Mesendoderm (in vitro differentiated cells): ENCODE measurements around the gene IPCEF1.

Experiments used
- DNase-seq: peaks from one replicate; pipeline ENCODE4 v3.0.0; 2013
- H2AK5ac ChIP-seq: 2 replicates; pipeline ENCODE4 v1.6.1; 2013; ENCODE audit warnings: low read length, inconsistent platforms
- H2BK120ac ChIP-seq: 2 replicates; pipeline ENCODE4 v1.6.1; 2013; ENCODE audit warnings: low read depth, mild to moderate bottlenecking, low read length, moderate library complexity, mixed read lengths
- H2BK15ac ChIP-seq: replicated peaks from 2 replicates; pipeline ENCODE4 v1.6.1; 2013; ENCODE audit warnings: low read depth, mild to moderate bottlenecking, moderate library complexity
- H2BK5ac ChIP-seq: 2 replicates; pipeline ENCODE4 v1.6.1; 2013; ENCODE audit warnings: low read length, inconsistent platforms
- H3K18ac ChIP-seq: 2 replicates; pipeline ENCODE4 v1.6.1; 2013; ENCODE audit warnings: mild to moderate bottlenecking, low read length, mixed read lengths
- H3K23ac ChIP-seq: one replicate; pipeline ENCODE4 v1.6.1; 2013; ENCODE audit warnings: low read length
- H3K27ac ChIP-seq: 2 replicates; pipeline ENCODE4 v1.5.1; 2013; ENCODE audit warnings: low read depth, mild to moderate bottlenecking, inconsistent platforms, low read length, moderate library complexity
- H3K27me3 ChIP-seq: 2 replicates; pipeline ENCODE4 v1.6.1; 2013; ENCODE audit warnings: low read length, control low read depth, mild to moderate bottlenecking, inconsistent platforms; ENCODE audit not compliant: insufficient read depth, poor library complexity
- H3K36me3 ChIP-seq: 2 replicates; pipeline ENCODE4 v1.6.1; 2013; ENCODE audit warnings: low read length, inconsistent platforms; ENCODE audit not compliant: control insufficient read depth, insufficient read depth
- H3K4ac ChIP-seq: one replicate; pipeline ENCODE4 v1.6.1; 2013; ENCODE audit warnings: low read depth, mild to moderate bottlenecking, low read length, moderate library complexity
- H3K4me1 ChIP-seq: 2 replicates; pipeline ENCODE4 v1.6.1; 2013; ENCODE audit warnings: low read depth, low read length, inconsistent platforms; ENCODE audit not compliant: control insufficient read depth
- H3K4me2 ChIP-seq: 2 replicates; pipeline ENCODE4 v1.6.1; 2013; ENCODE audit warnings: low read length
- H3K4me3 ChIP-seq: 2 replicates; pipeline ENCODE4 v1.5.1; 2013; ENCODE audit warnings: mild to moderate bottlenecking, low read length
- H3K56ac ChIP-seq: one replicate; pipeline ENCODE4 v1.6.1; 2013; ENCODE audit warnings: low read length
- H3K79me1 ChIP-seq: 2 replicates; pipeline ENCODE4 v1.6.1; 2013; ENCODE audit warnings: low read length, inconsistent platforms
- H3K79me2 ChIP-seq: 2 replicates; pipeline ENCODE4 v1.6.1; 2013; ENCODE audit warnings: mild to moderate bottlenecking, low read length; ENCODE audit not compliant: control insufficient read depth, insufficient read depth
- H3K9ac ChIP-seq: 2 replicates; pipeline ENCODE4 v1.6.1; 2013; ENCODE audit warnings: low read length, inconsistent platforms
- H4K5ac ChIP-seq: one replicate; pipeline ENCODE4 v1.6.1; 2013; ENCODE audit warnings: low read length
- H4K8ac ChIP-seq: one replicate; pipeline ENCODE4 v1.6.1; 2013; ENCODE audit warnings: low read depth, mild to moderate bottlenecking, control low read depth, low read length, moderate library complexity
- WGBS: extraction: QIAGEN DNeasy Blood & Tissue Kit; methylation state at CpG from one replicate; pipeline ENCODE4 v1.1.7; 2013; ENCODE audit warnings: low lambda C conversion rate, missing lambda C conversion rate; ENCODE audit not compliant: insufficient coverage; ENCODE audit errors: extremely low coverage; 5-methylcytosine and 5-hydroxymethylcytosine counted together

The IPCEF1 gene

DNA sequence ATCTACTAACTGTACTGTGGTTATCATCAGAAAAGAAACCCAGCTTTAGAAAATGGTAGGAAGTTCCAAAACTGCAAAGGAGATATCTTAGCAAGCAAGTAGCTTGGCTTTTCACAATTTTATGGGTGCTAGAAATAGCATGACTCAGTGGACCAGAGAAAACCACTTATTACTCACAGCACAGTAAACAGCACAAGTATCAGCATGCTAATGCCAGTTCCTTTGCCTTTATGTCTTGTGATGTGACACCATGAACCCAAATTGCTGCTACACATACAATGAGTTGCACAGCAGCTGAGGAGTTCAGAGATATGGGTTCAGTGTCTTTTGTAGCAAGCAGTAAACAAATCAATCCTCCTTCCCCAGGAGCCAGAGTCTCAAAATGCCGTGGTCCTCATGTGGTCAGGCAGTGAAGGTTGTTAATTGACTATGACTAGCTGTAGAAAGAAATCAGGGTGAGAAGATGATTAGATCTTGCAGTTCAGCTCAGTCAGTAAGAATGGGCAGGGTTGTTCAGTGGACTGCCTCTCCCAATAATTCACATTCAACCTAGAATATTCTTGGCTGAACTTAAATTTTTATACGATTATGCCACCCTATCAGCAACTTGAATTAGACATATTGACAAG, 244.3 kb downstream of the IPCEF1 start:
- Histone ChIP-seq H3K79me1 (no peaks in the 10 kb centered on the region), H3K79me2 (no peaks in the 10 kb centered on the region), H2AK5ac (no peak overlapping the region), H3K4me1 (no peaks in the 10 kb centered on the region), H3K23ac (no peak overlapping the region), H3K56ac (no peak overlapping the region), H2BK15ac (no peak overlapping the region), H3K27ac (no peak overlapping the region), H4K8ac (no peak overlapping the region), H3K4ac (no peak overlapping the region), H3K27me3 (no peaks in the 10 kb centered on the region), H2BK5ac (no peak overlapping the region), H2BK120ac (no peak overlapping the region), H3K36me3 (no peaks in the 10 kb centered on the region), H3K4me2 (no peak overlapping the region), H4K5ac (no peak overlapping the region), H3K18ac (no peak overlapping the region), H3K9ac (no peak overlapping the region), H3K4me3 (no peak overlapping the region)
- DNase-seq = no peak
- no CpG with 5 or more reads among the region's 2 CpGs for WGBS

DNA sequence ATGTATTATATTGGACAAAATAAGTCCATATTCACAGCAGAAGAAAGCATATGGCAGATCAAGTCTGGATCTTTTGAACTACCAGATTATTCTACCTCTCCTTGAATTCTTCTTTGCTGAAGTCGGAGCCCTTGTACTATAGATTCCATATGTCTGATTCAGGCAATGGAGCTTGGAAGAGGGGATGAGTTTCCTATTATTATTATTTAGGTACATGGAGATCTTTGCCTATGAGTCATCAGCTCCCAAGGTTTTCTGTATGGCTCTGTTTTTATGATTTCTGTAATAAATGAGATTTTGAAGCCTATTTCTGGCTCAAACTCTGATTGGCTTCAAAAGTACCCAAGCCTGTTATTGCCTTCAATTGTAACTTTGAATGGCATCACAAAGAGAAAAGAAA, 245.6 kb downstream of the IPCEF1 start:
- H2AK5ac ChIP-seq = no peak overlapping the region
- no peak overlapping the region for H3K23ac ChIP-seq
- no peaks in the 10 kb centered on the region for H3K4me1 ChIP-seq
- no peak overlapping the region for H2BK120ac ChIP-seq
- DNase-seq = no peak
- H3K4me3 ChIP-seq = no peak overlapping the region
- no peak overlapping the region for H3K4ac ChIP-seq
- H3K4me2 ChIP-seq = no peak overlapping the region
- H4K5ac ChIP-seq = no peak overlapping the region
- H3K18ac ChIP-seq = no peak overlapping the region
- H3K36me3 ChIP-seq = no peaks in the 10 kb centered on the region
- no peaks in the 10 kb centered on the region for H3K27me3 ChIP-seq
- H3K27ac ChIP-seq = no peak overlapping the region
- H4K8ac ChIP-seq = no peak overlapping the region
- no peak overlapping the region for H3K56ac ChIP-seq
- WGBS = no CpG with 5 or more reads among the region's 1 CpG
- H2BK5ac ChIP-seq = no peak overlapping the region
- H3K79me2 ChIP-seq = no peaks in the 10 kb centered on the region
- H3K9ac ChIP-seq = no peak overlapping the region
- no peak overlapping the region for H2BK15ac ChIP-seq
- H3K79me1 ChIP-seq = no peaks in the 10 kb centered on the region

DNA sequence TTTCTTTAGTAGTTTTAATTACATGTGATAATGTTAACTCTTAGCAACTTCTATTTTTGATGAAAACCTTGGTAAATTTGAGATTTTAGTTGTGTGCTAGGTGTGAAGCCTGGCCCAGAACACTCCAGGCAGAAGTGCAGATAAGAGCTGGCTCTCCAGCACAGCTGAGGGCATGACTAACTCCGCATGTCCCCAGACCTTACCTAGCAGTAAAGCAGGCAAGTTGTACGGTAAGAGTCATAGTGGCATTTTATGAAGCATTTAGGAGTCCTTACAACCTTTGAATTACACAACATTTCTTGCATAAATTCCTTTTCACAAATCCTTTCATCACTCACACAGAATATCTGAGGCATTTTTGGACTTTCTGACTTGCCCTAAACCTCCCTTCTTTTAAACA, 250.4 kb downstream of the IPCEF1 start:
- no peak overlapping the region for H3K4me2 ChIP-seq
- no peak for DNase-seq
- no peak overlapping the region for H2BK15ac ChIP-seq
- H2BK5ac ChIP-seq = no peak overlapping the region
- H3K4me3 ChIP-seq = no peak overlapping the region
- H2AK5ac ChIP-seq = no peak overlapping the region
- H3K27me3 ChIP-seq = no peaks in the 10 kb centered on the region
- H3K56ac ChIP-seq = no peak overlapping the region
- H3K79me2 ChIP-seq = no peaks in the 10 kb centered on the region
- no peak overlapping the region for H4K5ac ChIP-seq
- H3K4me1 ChIP-seq = no peaks in the 10 kb centered on the region
- no peak overlapping the region for H3K18ac ChIP-seq
- H2BK120ac ChIP-seq = no peak overlapping the region
- no CpG with 5 or more reads among the region's 2 CpGs for WGBS
- no peaks in the 10 kb centered on the region for H3K79me1 ChIP-seq
- no peaks in the 10 kb centered on the region for H3K36me3 ChIP-seq
- no peak overlapping the region for H3K23ac ChIP-seq
- H3K9ac ChIP-seq = no peak overlapping the region
- no peak overlapping the region for H3K27ac ChIP-seq
- no peak overlapping the region for H3K4ac ChIP-seq
- H4K8ac ChIP-seq = no peak overlapping the region
